Cardiac muscle cell (in vitro differentiated cells and primary cell): Measurements from ENCODE around the gene AIFM3. TPM values are rescaled to one million over a fixed set of nuclear protein-coding genes. Genes with fewer than 3 reads are reported as not detected.

ENCODE experiments used
- DNase-seq, 2 donors: peaks; one replicate each; pipeline versions ENCODE4 v3.0.0 to v3.0.0-alpha.2; 2010 to 2017; ENCODE audit warnings: low read depth in 1 of 2, low spot score in 1 of 2
- H3K27ac ChIP-seq: fragments of 200-600 bp; sonication (generic); 2 replicates; pipeline ENCODE4 v1.5.1; 2016
- H3K27me3 ChIP-seq: fragments of 200-600 bp; sonication (generic); 2 replicates; pipeline ENCODE4 v1.6.0; 2016; ENCODE audit warnings: control low read depth
- H3K36me3 ChIP-seq: fragments of 200-600 bp; sonication (generic); 2 replicates; pipeline ENCODE4 v1.5.1; 2016; ENCODE audit warnings: control low read depth
- H3K4me1 ChIP-seq: fragments of 200-600 bp; sonication (generic); 2 replicates; pipeline ENCODE4 v1.8.1; 2017; ENCODE audit warnings: low read depth, mild to moderate bottlenecking, mixed run types
- H3K4me3 ChIP-seq: fragments of 200-600 bp; sonication (generic); 2 replicates; pipeline ENCODE4 v1.5.1; 2016; ENCODE audit warnings: mild to moderate bottlenecking
- H3K9me3 ChIP-seq: fragments of 200-600 bp; sonication (generic); 2 replicates; pipeline ENCODE4 v1.5.1; 2017; ENCODE audit warnings: low read depth, mild to moderate bottlenecking, control low read depth
- CTCF ChIP-seq: IDR thresholded peaks from 2 replicates; pipeline ENCODE4 v1.5.1; 2012; ENCODE audit warnings: low read depth, mild to moderate bottlenecking, low read length
- polyA plus RNA-seq: library from polyadenylated mRNA; unstranded; fragments of >200 nt; fragmentation: Nextera tagmentation; extraction: Ambion mirVana; gene quantifications from 2 replicates; pipeline ENCODE4 v1.2.1, GENCODE V29; 2016
- total RNA-seq: library from RNA; depleted of rRNA; stranded (reverse); fragments of >200 nt; gene quantifications from 2 replicates; pipeline ENCODE4 v1.2.3, GENCODE V29; 2016

Gene AIFM3
- total and polyA plus RNA-seq, 2 experiments from 2014 or later, result 0.67 to 4.8 TPM

GRCh38 chr22:21009638-21010425, 42.8 kb downstream of the AIFM3 start:
- H3K9me3 ChIP-seq, result no peaks in the 10 kb centered on the region
- no peak for TF ChIP-seq CTCF
- no peaks in the 10 kb centered on the region for H3K36me3 ChIP-seq
- peaks cover 9% of the 10 kb centered on the region for H3K4me1 ChIP-seq
- peak; percentile 63 to 88 for DNase-seq
- no peak overlapping the region for H3K4me3 ChIP-seq
- H3K27me3 ChIP-seq, result no peaks in the 10 kb centered on the region
- H3K27ac ChIP-seq, result no peak overlapping the region

- H3K9me3 ChIP-seq, result no peaks in the 10 kb centered on the region
- no peak overlapping the region for H3K27ac ChIP-seq
- no peaks in the 10 kb centered on the region for H3K27me3 ChIP-seq
- DNase-seq, result no peak
- TF ChIP-seq CTCF, result no peak
- H3K4me3 ChIP-seq, result no peak overlapping the region
- H3K36me3 ChIP-seq, result no peaks in the 10 kb centered on the region
- H3K4me1 ChIP-seq, result peaks cover 13% of the 10 kb centered on the region
Measured at GRCh38 chr22:21010426-21011113, 43.5 kb downstream of the AIFM3 start.

- Histone ChIP-seq H3K36me3 (no peaks in the 10 kb centered on the region), H3K4me1 (peaks cover 18% of the 10 kb centered on the region), H3K9me3 (no peaks in the 10 kb centered on the region), H3K27ac (peak overlapping the region; percentile 76), H3K27me3 (no peaks in the 10 kb centered on the region), H3K4me3 (peak overlapping the region; percentile 42)
- no peak for DNase-seq
- no peak for TF ChIP-seq CTCF
Measured at GRCh38 chr22:21012446-21013407, 45.7 kb downstream of the AIFM3 start.

GRCh38 chr22:21013657-21014201, 46.7 kb downstream of the AIFM3 start:
- Histone ChIP-seq H3K4me1 (peaks cover 18% of the 10 kb centered on the region), H3K27ac (peak overlapping the region; percentile 76), H3K4me3 (peak overlapping the region; percentile 42), H3K36me3 (no peaks in the 10 kb centered on the region), H3K9me3 (no peaks in the 10 kb centered on the region), H3K27me3 (no peaks in the 10 kb centered on the region)
- TF ChIP-seq CTCF, result no peak
- peak in 1 of 2 donors; percentile 62 for DNase-seq

GRCh38 chr22:21014202-21014725, 47.2 kb downstream of the AIFM3 start:
- Histone ChIP-seq H3K9me3 (no peaks in the 10 kb centered on the region), H3K36me3 (no peaks in the 10 kb centered on the region), H3K27ac (peak overlapping the region; percentile 96), H3K4me3 (peak overlapping the region; percentile 42), H3K4me1 (peaks cover 18% of the 10 kb centered on the region), H3K27me3 (no peaks in the 10 kb centered on the region)
- TF ChIP-seq CTCF, result no peak
- peak; percentile 96 to 98 for DNase-seq
